ENCODE measurements around the gene KIRREL3.

KIRREL3 gene

GRCh38 chr11:126444072-126444471, 556.5 kb downstream of the KIRREL3 start:
- in situ Hi-C loops (cut with MboI; ENCODE audit: low pct_unique_long_range_greater_than_20kb, low sequenced_read_pairs, unreplicated experiment) = loop anchor here (25.0 kb wide), 2 partner anchors 543 to 893 kb away; no protein-coding TSS in a partner anchor
- TF ChIP-seq, protein P1, sequence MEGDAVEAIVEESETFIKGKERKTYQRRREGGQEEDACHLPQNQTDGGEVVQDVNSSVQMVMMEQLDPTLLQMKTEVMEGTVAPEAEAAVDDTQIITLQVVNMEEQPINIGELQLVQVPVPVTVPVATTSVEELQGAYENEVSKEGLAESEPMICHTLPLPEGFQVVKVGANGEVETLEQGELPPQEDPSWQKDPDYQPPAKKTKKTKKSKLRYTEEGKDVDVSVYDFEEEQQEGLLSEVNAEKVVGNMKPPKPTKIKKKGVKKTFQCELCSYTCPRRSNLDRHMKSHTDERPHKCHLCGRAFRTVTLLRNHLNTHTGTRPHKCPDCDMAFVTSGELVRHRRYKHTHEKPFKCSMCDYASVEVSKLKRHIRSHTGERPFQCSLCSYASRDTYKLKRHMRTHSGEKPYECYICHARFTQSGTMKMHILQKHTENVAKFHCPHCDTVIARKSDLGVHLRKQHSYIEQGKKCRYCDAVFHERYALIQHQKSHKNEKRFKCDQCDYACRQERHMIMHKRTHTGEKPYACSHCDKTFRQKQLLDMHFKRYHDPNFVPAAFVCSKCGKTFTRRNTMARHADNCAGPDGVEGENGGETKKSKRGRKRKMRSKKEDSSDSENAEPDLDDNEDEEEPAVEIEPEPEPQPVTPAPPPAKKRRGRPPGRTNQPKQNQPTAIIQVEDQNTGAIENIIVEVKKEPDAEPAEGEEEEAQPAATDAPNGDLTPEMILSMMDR (IDR thresholded peaks at IDR 0.05; ENCODE audit: extremely low read depth, insufficient read depth, missing control alignments) = no peak
- no peak for DNase-seq (ENCODE audit: low spot score)

DNA sequence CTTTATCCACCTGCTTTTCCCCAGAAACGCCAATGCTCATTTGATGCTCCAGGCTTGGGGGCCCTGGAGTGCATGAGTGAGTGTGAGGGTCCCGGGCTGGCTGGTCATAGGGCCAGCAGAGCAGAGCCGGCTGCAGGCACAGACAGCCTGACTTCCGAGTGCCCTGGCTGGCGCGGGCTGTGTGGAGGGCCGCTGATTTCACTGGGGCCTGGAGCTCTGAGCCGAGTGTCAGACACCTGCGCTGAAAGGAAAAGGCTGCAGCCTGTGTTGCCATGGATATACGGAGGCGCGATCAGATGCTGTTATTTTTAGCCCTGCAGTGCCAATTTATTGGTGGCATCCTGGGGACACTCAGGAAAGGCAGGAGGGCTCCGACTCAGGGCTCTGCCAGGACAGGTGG, 557.5 kb downstream of the KIRREL3 start:
- TF ChIP-seq, protein P1 (IDR thresholded peaks at IDR 0.05; ENCODE audit: extremely low read depth, insufficient read depth, missing control alignments) = no peak
- DNase-seq (ENCODE audit: low spot score) = no peak
- in situ Hi-C loops (cut with MboI; ENCODE audit: low pct_unique_long_range_greater_than_20kb, low sequenced_read_pairs, unreplicated experiment) = loop anchor here (25.0 kb wide), 2 partner anchors 544 to 894 kb away; no protein-coding TSS in a partner anchor

- in situ Hi-C loops (cut with MboI; ENCODE audit: low pct_unique_long_range_greater_than_20kb, low sequenced_read_pairs, unreplicated experiment) = loop anchor here (25.0 kb wide), 2 partner anchors 546 to 896 kb away; no protein-coding TSS in a partner anchor
- TF ChIP-seq, protein P1 (IDR thresholded peaks at IDR 0.05; ENCODE audit: extremely low read depth, insufficient read depth, missing control alignments) = peak; percentile 97
- peak; percentile 92 for DNase-seq (ENCODE audit: low spot score)
Measured at GRCh38 chr11:126440792-126441514, 559.6 kb downstream of the KIRREL3 start.

DNA sequence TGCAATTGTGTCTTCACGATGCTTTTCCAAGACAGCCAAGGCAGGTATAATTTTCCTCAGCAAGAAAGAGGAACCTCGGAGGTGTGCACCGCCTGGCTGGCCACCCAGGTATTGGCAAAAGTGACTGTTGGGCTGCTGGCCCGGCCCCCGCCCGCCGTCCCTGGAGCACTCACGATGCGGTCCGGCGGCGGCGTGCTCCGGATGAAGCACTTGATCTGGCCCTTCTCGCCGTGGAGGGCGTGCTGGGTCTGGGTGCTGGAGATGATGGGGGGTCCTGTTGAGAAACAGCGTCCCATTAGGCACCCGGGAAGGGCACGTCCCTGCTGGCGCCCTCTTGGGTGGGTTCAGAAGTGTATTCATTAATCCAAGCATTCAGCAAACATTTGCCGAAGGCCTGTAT, 560.3 kb downstream of the KIRREL3 start:
- DNase-seq (ENCODE audit: low spot score) = no peak
- in situ Hi-C loops (cut with MboI; ENCODE audit: low pct_unique_long_range_greater_than_20kb, low sequenced_read_pairs, unreplicated experiment) = loop anchor here (25.0 kb wide), 2 partner anchors 547 to 897 kb away; no protein-coding TSS in a partner anchor
- TF ChIP-seq, protein P1 (IDR thresholded peaks at IDR 0.05; ENCODE audit: extremely low read depth, insufficient read depth, missing control alignments) = no peak

- no peak for DNase-seq (ENCODE audit: low spot score)
- TF ChIP-seq, protein P1 (IDR thresholded peaks at IDR 0.05; ENCODE audit: extremely low read depth, insufficient read depth, missing control alignments) = no peak
- in situ Hi-C loops (cut with MboI; ENCODE audit: low pct_unique_long_range_greater_than_20kb, low sequenced_read_pairs, unreplicated experiment) = loop anchor here (25.0 kb wide), 2 partner anchors 549 to 899 kb away; no protein-coding TSS in a partner anchor
Measured at GRCh38 chr11:126438691-126439090, 561.9 kb downstream of the KIRREL3 start.

- no peak for DNase-seq (ENCODE audit: low spot score)
- in situ Hi-C loops (cut with MboI; ENCODE audit: low pct_unique_long_range_greater_than_20kb, low sequenced_read_pairs, unreplicated experiment) = loop anchor here (25.0 kb wide), 2 partner anchors 549 to 899 kb away; no protein-coding TSS in a partner anchor
- TF ChIP-seq, protein P1 (IDR thresholded peaks at IDR 0.05; ENCODE audit: extremely low read depth, insufficient read depth, missing control alignments) = no peak
Measured at GRCh38 chr11:126438272-126438671, 562.3 kb downstream of the KIRREL3 start.

Measured in GM13977 (cell line).